GM19193 (cell line): Measurements from ENCODE around the gene TMEM134.
A peak's percentile ranks its signal among the peaks of the same experiment; 100 is the strongest.

Source experiments
- POLR2A ChIP-seq: IDR thresholded peaks from 4 replicates; pipeline ENCODE4 v1.6.1; 2011; ENCODE audit not compliant: insufficient read depth, insufficient read length; ENCODE audit errors: extremely low read depth

The TMEM134 gene

GRCh38 chr11:67493548-67494370, 24.7 kb upstream of the TMEM134 start:
- no peak for TF ChIP-seq POLR2A

GRCh38 chr11:67492801-67493547, 23.9 kb upstream of the TMEM134 start:
- no peak for TF ChIP-seq POLR2A

- TF ChIP-seq POLR2A, result no peak
These were observed 23.1 kb upstream of the TMEM134 start for GRCh38 chr11:67492069-67492727.

GRCh38 chr11:67491276-67492068, 22.4 kb upstream of the TMEM134 start:
- no peak for TF ChIP-seq POLR2A

- TF ChIP-seq POLR2A, result no peak
These were observed 21.6 kb upstream of the TMEM134 start for GRCh38 chr11:67490727-67491065.

GRCh38 chr11:67489885-67490726, 21.1 kb upstream of the TMEM134 start:
- no peak for TF ChIP-seq POLR2A

- TF ChIP-seq POLR2A, result no peak
These were observed 20.3 kb upstream of the TMEM134 start for GRCh38 chr11:67489203-67489884.

GRCh38 chr11:67486481-67487195, 17.6 kb upstream of the TMEM134 start:
- TF ChIP-seq POLR2A, result no peak

- peak; percentile 77 for TF ChIP-seq POLR2A
These were observed 16.9 kb upstream of the TMEM134 start for GRCh38 chr11:67485873-67486361.

- peak; percentile 54 for TF ChIP-seq POLR2A
These were observed 15.8 kb upstream of the TMEM134 start for GRCh38 chr11:67484847-67485311.

GRCh38 chr11:67483831-67484665, 15.0 kb upstream of the TMEM134 start:
- no peak for TF ChIP-seq POLR2A
